TTC549 (cell line): ENCODE measurements around the gene ELFN2.

Experiments used
- FAIRE-seq: peaks from 2 replicates; lab custom pipeline; 2012; peaks lifted over from hg19 to GRCh38; lab: Jason Lieb, UNC

Gene ELFN2

DNA sequence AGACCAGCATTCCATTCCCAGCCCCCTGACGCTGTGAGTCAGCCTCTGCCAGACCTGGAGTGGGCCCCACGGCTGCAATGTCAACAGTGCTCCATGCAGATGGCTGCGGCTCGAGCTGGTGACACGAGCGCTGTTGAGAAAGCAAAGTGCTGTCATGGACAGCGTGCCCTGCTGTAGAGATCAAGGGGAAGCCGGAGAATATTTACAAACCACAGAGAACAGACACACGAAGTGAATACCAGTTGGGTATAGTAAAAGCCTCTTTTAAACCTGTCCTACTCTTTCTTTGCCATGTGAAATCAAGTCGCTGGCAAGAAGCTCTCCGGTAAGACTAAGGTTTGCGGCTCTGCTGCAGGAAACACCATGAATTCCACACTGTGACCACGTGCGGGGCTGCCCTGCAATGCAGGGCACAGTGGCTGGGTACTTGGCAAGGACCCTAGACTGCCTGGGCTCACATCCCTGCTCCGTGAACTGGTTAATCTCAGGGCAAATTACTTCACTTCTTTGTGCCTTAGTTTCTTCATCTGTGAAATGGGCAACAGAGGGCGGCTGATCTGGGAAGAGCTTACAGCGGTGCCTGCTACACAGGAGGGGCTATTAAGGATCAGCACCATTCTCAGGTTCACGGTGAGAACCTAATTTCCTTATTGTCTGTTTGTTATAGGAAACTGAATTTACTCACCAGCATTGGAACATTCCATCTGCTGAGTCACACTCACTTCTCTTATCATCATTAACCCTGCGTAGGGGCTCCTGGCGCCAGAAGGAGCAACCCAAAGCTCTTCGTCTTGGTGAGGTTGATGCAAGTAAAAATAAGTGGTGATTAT, 27.8 kb upstream of the ELFN2 start:
- FAIRE-seq, result no peak

- no peak for FAIRE-seq
Observed at GRCh38 chr22:37453696-37454095, 26.4 kb upstream of the ELFN2 start.

DNA sequence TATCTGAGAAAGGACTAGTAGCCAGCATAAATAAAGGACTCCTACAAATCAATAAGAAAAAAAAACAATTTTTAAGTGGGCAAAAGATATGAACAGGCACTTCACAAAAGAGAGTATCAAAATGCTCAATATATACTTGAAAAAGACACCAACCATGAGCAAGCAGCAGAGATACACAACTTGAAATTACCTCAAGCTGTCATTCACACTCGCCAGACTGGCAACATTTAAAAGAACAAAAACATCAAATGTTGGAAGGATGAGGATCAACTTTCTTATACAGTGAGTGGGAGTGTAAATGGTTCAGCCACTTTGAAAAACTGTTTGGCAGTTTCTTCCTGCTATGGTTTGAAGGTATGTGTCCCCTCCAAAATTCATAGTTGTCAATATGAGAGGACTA, 23.9 kb upstream of the ELFN2 start:
- FAIRE-seq, result no peak

DNA sequence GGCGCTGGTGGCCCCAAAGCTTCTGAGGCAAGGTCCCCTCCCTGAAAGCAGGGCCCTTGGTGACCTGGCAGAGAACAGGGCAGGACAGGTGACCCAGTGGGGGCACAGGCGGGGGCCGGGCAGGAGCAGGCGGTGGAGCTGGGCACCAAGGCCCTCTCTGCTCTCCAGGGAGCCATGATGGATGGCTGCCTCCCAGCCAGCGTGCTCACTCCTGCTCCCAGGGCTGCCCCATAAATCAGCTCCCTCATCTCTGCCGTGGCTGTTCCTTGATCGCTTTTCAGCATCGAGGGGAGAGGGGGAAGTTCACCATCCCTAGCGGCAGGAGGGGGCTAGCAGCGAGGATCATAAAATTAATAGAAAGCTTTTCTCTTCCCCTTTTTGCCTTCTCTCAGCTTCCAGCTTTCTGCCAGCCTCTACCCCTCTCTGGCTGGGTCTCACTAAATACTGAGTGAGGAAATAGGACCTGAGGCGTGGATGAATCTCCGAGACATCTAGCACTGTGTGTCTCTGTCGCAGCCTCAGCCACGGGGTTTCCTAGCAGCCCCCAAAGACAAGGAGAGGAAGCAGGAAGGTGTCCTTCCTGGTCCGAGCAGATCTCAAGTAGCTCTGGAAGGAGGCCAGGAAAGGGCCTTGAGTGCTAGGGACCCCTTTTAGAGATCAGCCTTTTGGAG, 22.2 kb upstream of the ELFN2 start:
- FAIRE-seq, result no peak

- FAIRE-seq, result no peak
Observed at GRCh38 chr22:37448516-37449127, 21.3 kb upstream of the ELFN2 start.

DNA sequence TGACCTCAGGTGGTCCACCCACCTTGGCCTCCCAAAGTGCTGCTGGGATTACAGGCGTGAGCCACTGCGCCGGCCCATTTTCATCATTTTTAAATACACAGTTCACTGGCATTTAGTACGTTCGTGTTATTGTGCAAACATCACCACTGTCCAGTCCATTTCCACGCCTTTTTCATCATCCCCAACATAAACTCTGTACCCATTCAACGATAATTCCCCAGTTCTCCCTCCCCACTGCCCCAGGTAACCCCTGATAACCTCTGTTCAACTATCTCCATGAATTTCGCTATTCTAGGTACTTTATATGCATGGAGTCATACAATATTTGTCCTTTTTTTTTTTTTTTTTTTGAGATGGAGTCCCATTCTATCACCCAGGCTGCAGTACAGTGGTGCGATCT, 18.2 kb upstream of the ELFN2 start:
- FAIRE-seq, result no peak

- FAIRE-seq, result no peak
Observed at GRCh38 chr22:37443977-37444376, 16.7 kb upstream of the ELFN2 start.

GRCh38 chr22:37443086-37443485, 15.8 kb upstream of the ELFN2 start:
- FAIRE-seq, result no peak

GRCh38 chr22:37442537-37442936, 15.3 kb upstream of the ELFN2 start:
- FAIRE-seq, result peak; percentile 76

DNA sequence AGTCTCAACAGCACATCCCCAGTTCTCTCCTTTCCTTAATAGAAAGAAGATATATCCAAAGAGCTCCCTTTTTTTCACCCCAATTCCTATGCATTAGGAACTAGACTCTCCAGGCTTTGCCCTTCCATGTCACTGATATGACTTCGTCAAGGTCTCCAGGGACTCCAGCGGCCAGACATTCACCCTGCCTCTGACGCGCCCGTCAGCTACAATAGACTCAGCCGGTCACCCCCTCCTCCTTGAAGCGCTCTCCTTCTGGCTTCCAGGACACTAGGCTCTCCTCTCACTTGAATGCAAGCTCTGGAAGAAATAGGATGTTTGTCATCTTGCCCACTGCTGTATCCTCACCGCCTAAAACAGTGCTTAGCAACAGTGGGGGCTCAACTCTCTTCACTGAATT, 14.9 kb upstream of the ELFN2 start:
- no peak for FAIRE-seq

DNA sequence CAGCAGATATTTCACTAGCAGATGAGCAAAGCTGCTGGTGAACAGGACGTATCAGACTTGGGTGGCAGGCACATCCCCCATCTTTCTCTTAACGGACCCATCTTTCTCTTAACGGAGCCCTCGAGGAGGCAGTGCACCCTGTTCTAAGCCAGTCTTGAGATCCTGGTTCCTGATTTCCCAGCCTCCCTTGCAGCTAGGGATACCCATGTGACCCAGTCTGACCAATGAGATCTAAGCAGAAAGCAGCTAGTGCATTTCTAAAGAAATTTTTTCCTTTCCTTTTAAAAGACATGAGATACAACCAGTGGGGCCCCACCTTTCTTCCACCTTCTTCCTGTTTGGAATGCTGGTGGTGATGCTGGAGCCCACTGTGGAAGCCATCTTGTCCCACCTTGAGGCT, 13.6 kb upstream of the ELFN2 start:
- no peak for FAIRE-seq

- no peak for FAIRE-seq
Observed at GRCh38 chr22:37439347-37439746, 12.1 kb upstream of the ELFN2 start.

GRCh38 chr22:37435970-37436603, 8.8 kb upstream of the ELFN2 start:
- FAIRE-seq, result no peak

- FAIRE-seq, result no peak
Observed at GRCh38 chr22:37433786-37434185, 6.5 kb upstream of the ELFN2 start.

DNA sequence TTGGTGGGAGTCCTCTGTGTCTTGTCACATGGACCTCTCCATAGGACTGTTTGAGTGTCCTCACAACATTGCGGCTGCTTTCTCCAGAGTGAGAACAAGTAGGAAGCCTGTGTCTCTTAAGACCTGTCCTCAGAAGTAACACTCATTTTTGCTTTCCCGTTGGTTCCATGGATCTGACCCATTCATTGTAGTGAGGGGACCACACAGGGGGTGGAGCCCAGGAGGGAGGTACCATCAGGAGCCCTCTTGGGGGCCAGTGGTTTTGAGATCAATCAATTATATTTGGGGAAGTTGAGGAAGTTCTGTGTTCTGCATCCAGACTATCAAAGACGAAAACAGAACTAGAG, 5.4 kb upstream of the ELFN2 start:
- FAIRE-seq, result no peak

- no peak for FAIRE-seq
Observed at GRCh38 chr22:37431801-37432707, 4.8 kb upstream of the ELFN2 start.

DNA sequence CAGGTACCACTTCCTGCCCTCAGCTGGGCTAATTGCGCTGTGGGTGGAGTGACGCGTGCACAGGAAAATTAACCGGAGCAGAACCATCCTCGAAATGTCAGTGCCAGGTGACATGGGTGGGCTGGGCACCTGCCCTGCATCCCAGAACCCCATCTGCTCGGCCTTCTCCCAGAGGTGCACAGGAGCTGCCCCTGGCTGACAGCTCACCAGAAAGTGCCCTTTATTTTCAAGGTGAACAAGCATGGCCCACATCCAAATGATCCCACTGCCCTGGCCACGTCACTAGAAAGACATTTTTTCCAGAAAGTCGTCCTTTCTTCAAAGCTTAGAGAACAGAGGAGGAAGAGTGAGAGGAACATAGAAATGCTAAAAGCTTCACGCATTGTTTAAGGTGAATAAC, 4.1 kb upstream of the ELFN2 start:
- no peak for FAIRE-seq

DNA sequence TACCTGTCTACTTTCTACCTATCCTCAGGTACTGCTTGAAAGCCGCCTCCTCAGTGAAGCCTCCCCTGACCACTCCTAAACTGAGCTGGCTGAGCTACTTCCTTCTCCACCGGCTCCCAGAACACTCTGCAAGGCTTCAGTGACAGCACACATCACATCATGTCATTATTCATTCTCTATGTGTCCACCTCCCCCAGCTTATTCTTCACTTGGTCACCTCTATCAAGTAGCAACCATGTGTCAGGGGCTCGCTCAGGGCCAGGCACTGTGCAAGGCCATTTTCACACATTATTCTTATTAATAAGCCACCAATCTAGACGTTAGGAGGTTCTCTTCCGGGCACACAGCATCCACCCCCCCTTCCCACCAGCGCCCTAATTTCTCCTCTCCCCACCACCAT, 3.7 kb upstream of the ELFN2 start:
- FAIRE-seq, result no peak

DNA sequence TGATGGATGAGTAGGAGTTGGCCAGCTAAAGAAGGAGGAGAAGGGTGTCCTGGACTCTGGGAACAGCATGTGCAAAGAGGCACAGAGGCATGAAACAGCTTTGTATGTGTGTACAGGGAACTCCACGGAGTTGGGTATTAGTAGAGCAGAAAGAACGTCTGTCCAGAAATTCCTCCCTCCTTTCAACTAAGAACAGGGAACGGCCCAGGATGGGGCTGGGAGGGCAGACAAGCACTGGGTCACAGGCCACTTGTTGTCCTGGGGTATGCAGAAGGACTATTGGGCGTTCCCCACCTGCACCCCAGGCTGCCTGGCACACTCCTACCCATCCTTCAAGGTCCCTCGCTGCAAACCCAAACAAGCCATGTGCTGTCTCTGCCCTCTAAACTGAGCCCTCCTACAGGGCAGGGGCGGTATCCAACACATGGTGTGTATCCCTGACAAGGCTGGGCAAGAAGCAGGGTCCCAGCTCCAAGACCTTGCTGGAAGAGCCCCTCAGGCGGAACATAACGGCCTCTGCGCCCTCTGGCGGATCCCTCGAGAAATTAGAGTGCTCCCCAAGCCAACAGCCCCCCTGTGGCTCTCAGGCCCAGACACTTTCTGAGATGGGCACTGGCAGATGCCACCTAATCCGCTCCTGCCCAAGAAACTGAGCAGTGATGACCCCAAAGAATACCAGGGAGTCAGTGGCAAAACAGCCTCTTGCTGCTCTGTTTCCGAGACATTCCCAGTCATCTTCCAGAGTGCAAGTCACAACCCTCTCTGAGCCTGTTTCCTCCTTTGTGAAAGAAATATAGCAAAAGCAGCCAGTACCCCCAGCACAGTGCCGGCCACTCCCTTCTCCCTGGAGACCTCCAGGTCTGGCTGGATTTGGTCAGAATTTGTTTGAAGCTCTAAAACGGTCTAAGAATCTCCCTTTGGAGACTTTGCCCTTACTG, 1.6 kb upstream of the ELFN2 start:
- FAIRE-seq, result no peak

- no peak for FAIRE-seq
Observed at GRCh38 chr22:37427711-37428635, 694 bp upstream of the ELFN2 start.
